Measurements from ENCODE around the gene DNAI1. TPM values are rescaled to one million over a fixed set of nuclear protein-coding genes. Genes with fewer than 3 reads are reported as not detected.

The DNAI1 gene
- polyA plus RNA-seq, 1 donor (not counting 4 experiments of a cell fraction or from before 2014, with no cell fraction given): 0.08 TPM

- TF ChIP-seq EZH2 (IDR thresholded peaks at IDR 0.05; ENCODE audit: low read length) (no peak), CTCF (optimal IDR thresholded peaks at IDR 0.05 in 1 of 3, IDR thresholded peaks at IDR 0.05 in 1 of 3, conservative IDR thresholded peaks at IDR 0.05 in 1 of 3; ENCODE audit: extremely low read depth in 1 of 3, insufficient read depth in 2 of 3, low read length in 3 of 3) (no peak)
- no peak overlapping the region for H3K27ac ChIP-seq (ENCODE audit: control insufficient read depth, insufficient read depth, low read length)
- no peaks in the 10 kb centered on the region for H3K79me2 ChIP-seq (ENCODE audit: control insufficient read depth, insufficient read depth, low read length)
- H3K9me1 ChIP-seq (ENCODE audit: control insufficient read depth, extremely low read depth, insufficient read depth, low read length): no peaks in the 10 kb centered on the region
- peak; percentile 91 for DNase-seq (ENCODE audit: low read depth, low spot score)
- no peak overlapping the region for H2AFZ ChIP-seq (ENCODE audit: control insufficient read depth, low read length)
- H3K9me3 ChIP-seq (ENCODE audit: control insufficient read depth, low read depth, low read length): no peaks in the 10 kb centered on the region
- H4K20me1 ChIP-seq (ENCODE audit: control insufficient read depth, extremely low read depth, insufficient read depth, low read length): peaks cover 9% of the 10 kb centered on the region
- H3K27me3 ChIP-seq (ENCODE audit: control insufficient read depth, extremely low read depth, insufficient read depth, low read length): peaks cover 37% of the 10 kb centered on the region
- peaks cover 30% of the 10 kb centered on the region for H3K4me1 ChIP-seq (ENCODE audit: control insufficient read depth, extremely low read depth, insufficient read depth, low read length)
- H3K4me3 ChIP-seq (ENCODE audit: control insufficient read depth in 2 of 3, extremely low read depth in 1 of 3, insufficient read depth in 2 of 3, low read depth in 1 of 3, low read length in 3 of 3): no peak overlapping the region
- no peaks in the 10 kb centered on the region for H3K36me3 ChIP-seq (ENCODE audit: control insufficient read depth in 2 of 2, extremely low read depth in 1 of 2, insufficient read depth in 2 of 2, low read length in 2 of 2)
- H3K9ac ChIP-seq (ENCODE audit: control insufficient read depth, extremely low read depth, insufficient read depth, low read length): no peak overlapping the region
- dilution Hi-C loops (cut with MboI; ENCODE audit: extremely low pct_ligation_motif_present, low sequenced_read_pairs): no loop called here
- FAIRE-seq: peak; percentile 97
- peak overlapping the region; percentile 10 for H3K4me2 ChIP-seq (ENCODE audit: control insufficient read depth, extremely low read depth, insufficient read depth, low read depth, low read length)
Observed at GRCh38 chr9:34563262-34563661, 104.7 kb downstream of the DNAI1 start.

- H4K20me1 ChIP-seq (ENCODE audit: control insufficient read depth, extremely low read depth, insufficient read depth, low read length): peaks cover 5% of the 10 kb centered on the region
- H3K27ac ChIP-seq (ENCODE audit: control insufficient read depth, insufficient read depth, low read length): no peak overlapping the region
- H3K36me3 ChIP-seq (ENCODE audit: control insufficient read depth in 2 of 2, extremely low read depth in 1 of 2, insufficient read depth in 2 of 2, low read length in 2 of 2): no peaks in the 10 kb centered on the region
- H3K4me3 ChIP-seq (ENCODE audit: control insufficient read depth in 2 of 3, extremely low read depth in 1 of 3, insufficient read depth in 2 of 3, low read depth in 1 of 3, low read length in 3 of 3): no peak overlapping the region
- H3K9me3 ChIP-seq (ENCODE audit: control insufficient read depth, low read depth, low read length): no peaks in the 10 kb centered on the region
- FAIRE-seq (no peak), DNase-seq (ENCODE audit: low read depth, low spot score) (no peak)
- H3K9ac ChIP-seq (ENCODE audit: control insufficient read depth, extremely low read depth, insufficient read depth, low read length): no peak overlapping the region
- H3K9me1 ChIP-seq (ENCODE audit: control insufficient read depth, extremely low read depth, insufficient read depth, low read length): no peaks in the 10 kb centered on the region
- dilution Hi-C loops (cut with MboI; ENCODE audit: extremely low pct_ligation_motif_present, low sequenced_read_pairs): no loop called here
- H3K79me2 ChIP-seq (ENCODE audit: control insufficient read depth, insufficient read depth, low read length): no peaks in the 10 kb centered on the region
- H3K4me2 ChIP-seq (ENCODE audit: control insufficient read depth, extremely low read depth, insufficient read depth, low read depth, low read length): no peak overlapping the region
- H3K4me1 ChIP-seq (ENCODE audit: control insufficient read depth, extremely low read depth, insufficient read depth, low read length): peaks cover 30% of the 10 kb centered on the region
- H2AFZ ChIP-seq (ENCODE audit: control insufficient read depth, low read length): no peak overlapping the region
- TF ChIP-seq CTCF (optimal IDR thresholded peaks at IDR 0.05 in 1 of 3, IDR thresholded peaks at IDR 0.05 in 1 of 3, conservative IDR thresholded peaks at IDR 0.05 in 1 of 3; ENCODE audit: extremely low read depth in 1 of 3, insufficient read depth in 2 of 3, low read length in 3 of 3) (no peak), EZH2 (IDR thresholded peaks at IDR 0.05; ENCODE audit: low read length) (no peak)
- H3K27me3 ChIP-seq (ENCODE audit: control insufficient read depth, extremely low read depth, insufficient read depth, low read length): peaks cover 38% of the 10 kb centered on the region
Observed at GRCh38 chr9:34564617-34565016, 106.0 kb downstream of the DNAI1 start.
